Nephron progenitor cell (in vitro differentiated cells): ENCODE measurements around the gene NUDT6.

ENCODE experiments used
- DNase-seq: peaks from one replicate; pipeline ENCODE4 v3.0.0; 2021
- H3K27ac Mint-ChIP-seq: 2 replicates; pipeline ENCODE4 v1.8.0; 2021; ENCODE audit warnings: mild to moderate bottlenecking, moderate library complexity, mixed read lengths
- H3K27me3 Mint-ChIP-seq: 2 replicates; pipeline ENCODE4 v1.8.0; 2021; ENCODE audit warnings: mild to moderate bottlenecking, low read depth, mixed read lengths; ENCODE audit not compliant: poor library complexity
- H3K36me3 Mint-ChIP-seq: 2 replicates; pipeline ENCODE4 v1.8.0; 2021; ENCODE audit warnings: low read depth, mixed read lengths
- H3K4me1 Mint-ChIP-seq: 2 replicates; pipeline ENCODE4 v1.8.0; 2021; ENCODE audit warnings: mixed read lengths
- H3K4me3 Mint-ChIP-seq: 2 replicates; pipeline ENCODE4 v1.8.0; 2021; ENCODE audit warnings: mild to moderate bottlenecking, moderate library complexity, mixed read lengths
- H3K9me3 Mint-ChIP-seq: 2 replicates; pipeline ENCODE4 v1.8.0; 2021; ENCODE audit warnings: mild to moderate bottlenecking, moderate library complexity, mixed read lengths
- TF ChIP-seq, protein P1 (sequence below): fragments of 200-600 bp; sonication (generic); IDR thresholded peaks from 2 replicates; pipeline ENCODE4 v1.5.0; 2021; ENCODE audit warnings: antibody characterized with exemption

The NUDT6 gene

DNA sequence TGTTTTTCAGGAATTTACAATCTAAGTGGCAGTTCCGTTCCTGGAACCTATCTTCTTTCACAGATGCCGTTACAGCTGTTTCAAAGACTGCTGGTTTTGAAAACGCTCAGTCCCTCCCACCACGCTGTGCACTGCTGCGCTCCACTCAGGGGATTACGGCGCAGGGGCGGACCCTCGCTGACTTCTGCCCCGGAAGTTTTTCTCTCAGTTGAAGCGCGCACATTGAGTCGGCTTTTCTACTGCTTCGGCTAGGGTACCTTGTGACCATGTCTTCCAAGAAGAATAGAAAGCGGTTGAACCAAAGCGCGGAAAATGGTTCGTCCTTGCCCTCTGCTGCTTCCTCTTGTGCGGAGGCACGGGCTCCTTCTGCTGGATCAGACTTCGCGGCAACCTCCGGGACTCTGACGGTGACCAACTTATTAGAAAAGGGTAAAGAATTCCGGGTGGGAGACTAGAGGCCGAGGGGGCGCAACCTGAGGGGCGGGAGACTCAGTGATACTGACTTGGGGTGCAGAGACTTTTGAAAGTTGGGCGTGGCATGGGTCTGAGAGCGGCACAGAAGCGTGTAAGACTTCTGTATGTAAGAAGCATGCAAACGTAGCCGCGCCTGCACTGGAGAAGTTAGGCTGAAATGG, 597 bp upstream of the NUDT6 start:
- Mint-ChIP-seq H3K4me3 (no peak overlapping the region), H3K27ac (peak overlapping the region; percentile 98), H3K9me3 (no peaks in the 10 kb centered on the region), H3K36me3 (no peaks in the 10 kb centered on the region), H3K27me3 (no peaks in the 10 kb centered on the region), H3K4me1 (peaks cover 7% of the 10 kb centered on the region)
- DNase-seq = peak; percentile 81
- TF ChIP-seq, protein P1, sequence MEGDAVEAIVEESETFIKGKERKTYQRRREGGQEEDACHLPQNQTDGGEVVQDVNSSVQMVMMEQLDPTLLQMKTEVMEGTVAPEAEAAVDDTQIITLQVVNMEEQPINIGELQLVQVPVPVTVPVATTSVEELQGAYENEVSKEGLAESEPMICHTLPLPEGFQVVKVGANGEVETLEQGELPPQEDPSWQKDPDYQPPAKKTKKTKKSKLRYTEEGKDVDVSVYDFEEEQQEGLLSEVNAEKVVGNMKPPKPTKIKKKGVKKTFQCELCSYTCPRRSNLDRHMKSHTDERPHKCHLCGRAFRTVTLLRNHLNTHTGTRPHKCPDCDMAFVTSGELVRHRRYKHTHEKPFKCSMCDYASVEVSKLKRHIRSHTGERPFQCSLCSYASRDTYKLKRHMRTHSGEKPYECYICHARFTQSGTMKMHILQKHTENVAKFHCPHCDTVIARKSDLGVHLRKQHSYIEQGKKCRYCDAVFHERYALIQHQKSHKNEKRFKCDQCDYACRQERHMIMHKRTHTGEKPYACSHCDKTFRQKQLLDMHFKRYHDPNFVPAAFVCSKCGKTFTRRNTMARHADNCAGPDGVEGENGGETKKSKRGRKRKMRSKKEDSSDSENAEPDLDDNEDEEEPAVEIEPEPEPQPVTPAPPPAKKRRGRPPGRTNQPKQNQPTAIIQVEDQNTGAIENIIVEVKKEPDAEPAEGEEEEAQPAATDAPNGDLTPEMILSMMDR = no peak

DNA sequence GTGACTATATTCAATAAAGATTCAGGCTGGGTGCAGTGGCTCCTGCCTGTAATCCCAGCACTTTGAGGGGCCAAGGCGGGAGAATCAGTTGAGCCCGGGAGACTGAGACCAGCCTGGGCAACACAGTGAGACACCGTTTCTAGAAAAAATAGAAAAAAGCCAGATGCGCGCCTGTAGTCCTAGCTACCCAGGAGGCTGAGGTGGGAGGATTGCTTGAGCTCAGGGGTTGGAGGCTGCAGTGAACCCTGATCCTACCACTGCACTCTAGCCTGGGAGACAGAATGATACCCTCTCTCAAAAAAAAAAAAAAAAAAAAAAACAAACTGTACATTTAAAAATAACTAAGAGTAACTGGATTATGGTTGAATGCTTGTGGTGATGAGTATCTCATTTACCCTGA, 1.1 kb downstream of the NUDT6 start:
- TF ChIP-seq, protein P1 = no peak
- no peak overlapping the region for H3K4me3 Mint-ChIP-seq
- no peak for DNase-seq
- peaks cover 7% of the 10 kb centered on the region for H3K4me1 Mint-ChIP-seq
- no peaks in the 10 kb centered on the region for H3K27me3 Mint-ChIP-seq
- H3K9me3 Mint-ChIP-seq = no peaks in the 10 kb centered on the region
- H3K36me3 Mint-ChIP-seq = peaks cover 6% of the 10 kb centered on the region
- H3K27ac Mint-ChIP-seq = peak overlapping the region; percentile 50

DNA sequence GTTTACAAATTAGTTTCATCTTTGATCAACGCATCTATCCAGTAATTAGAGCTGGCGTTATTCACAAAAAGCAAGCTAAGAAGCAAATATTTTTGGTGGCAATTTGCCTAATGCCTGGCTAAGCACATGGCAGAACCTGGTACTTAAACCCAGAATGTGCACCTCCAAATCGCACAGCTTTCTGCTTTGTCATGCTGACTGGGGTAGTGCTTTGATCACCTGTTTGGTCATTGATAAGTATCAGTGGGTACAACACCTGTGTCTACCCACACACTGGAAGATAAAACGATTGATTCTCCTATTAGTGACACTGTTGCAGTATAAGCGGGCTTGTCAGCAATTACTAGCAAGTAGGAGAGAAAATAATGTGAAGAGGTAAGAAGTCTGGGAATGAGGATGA, 1.9 kb downstream of the NUDT6 start:
- Mint-ChIP-seq H3K27me3 (no peaks in the 10 kb centered on the region), H3K4me1 (peaks cover 7% of the 10 kb centered on the region), H3K4me3 (no peak overlapping the region), H3K27ac (no peak overlapping the region), H3K36me3 (peaks cover 10% of the 10 kb centered on the region), H3K9me3 (no peaks in the 10 kb centered on the region)
- TF ChIP-seq, protein P1 = no peak
- DNase-seq = no peak

DNA sequence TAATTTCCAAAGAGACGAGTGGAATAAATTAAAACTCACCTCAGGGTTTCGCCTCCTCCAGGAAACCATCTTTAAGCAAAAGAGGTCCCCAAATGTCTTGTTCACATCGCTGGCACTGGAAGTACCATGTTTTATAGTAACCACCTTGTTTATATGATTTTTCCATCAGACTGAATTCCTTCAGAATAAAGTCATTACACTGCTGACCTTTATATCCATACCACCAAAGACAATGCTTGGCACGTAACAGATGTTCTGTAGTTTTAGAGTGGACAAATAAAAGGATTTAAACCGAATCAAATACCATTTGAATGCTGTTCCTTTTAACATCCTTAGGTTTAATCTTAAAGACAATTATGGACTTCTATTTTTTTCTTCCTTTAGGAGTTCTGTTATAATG, 4.7 kb downstream of the NUDT6 start:
- Mint-ChIP-seq H3K27me3 (no peaks in the 10 kb centered on the region), H3K36me3 (peaks cover 26% of the 10 kb centered on the region), H3K27ac (no peak overlapping the region), H3K4me1 (peaks cover 7% of the 10 kb centered on the region), H3K4me3 (no peak overlapping the region), H3K9me3 (no peaks in the 10 kb centered on the region)
- no peak for DNase-seq
- TF ChIP-seq, protein P1 = no peak

DNA sequence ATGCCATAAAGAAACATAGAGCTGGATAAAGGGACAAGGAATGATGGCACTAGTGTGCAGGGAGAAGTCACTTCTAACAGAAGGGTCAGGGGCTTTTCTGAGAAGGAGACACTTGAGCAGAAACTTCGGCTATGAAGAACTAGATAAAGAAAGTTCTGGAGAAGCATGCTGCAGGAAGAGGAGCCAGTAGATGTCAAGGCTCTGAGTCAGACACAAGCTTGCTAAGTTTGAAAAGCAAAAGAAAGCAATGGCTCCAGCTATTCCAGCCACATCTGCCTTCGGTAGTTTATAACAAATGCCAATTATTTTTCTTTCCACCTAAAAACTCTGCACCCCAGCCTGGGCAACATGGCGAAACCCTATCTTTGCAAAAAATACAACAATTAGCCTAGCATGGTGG, 7.5 kb downstream of the NUDT6 start:
- no peak for DNase-seq
- H3K27me3 Mint-ChIP-seq = no peaks in the 10 kb centered on the region
- peaks cover 37% of the 10 kb centered on the region for H3K36me3 Mint-ChIP-seq
- no peaks in the 10 kb centered on the region for H3K4me1 Mint-ChIP-seq
- no peak overlapping the region for H3K27ac Mint-ChIP-seq
- TF ChIP-seq, protein P1 = no peak
- no peak overlapping the region for H3K4me3 Mint-ChIP-seq
- H3K9me3 Mint-ChIP-seq = no peaks in the 10 kb centered on the region

DNA sequence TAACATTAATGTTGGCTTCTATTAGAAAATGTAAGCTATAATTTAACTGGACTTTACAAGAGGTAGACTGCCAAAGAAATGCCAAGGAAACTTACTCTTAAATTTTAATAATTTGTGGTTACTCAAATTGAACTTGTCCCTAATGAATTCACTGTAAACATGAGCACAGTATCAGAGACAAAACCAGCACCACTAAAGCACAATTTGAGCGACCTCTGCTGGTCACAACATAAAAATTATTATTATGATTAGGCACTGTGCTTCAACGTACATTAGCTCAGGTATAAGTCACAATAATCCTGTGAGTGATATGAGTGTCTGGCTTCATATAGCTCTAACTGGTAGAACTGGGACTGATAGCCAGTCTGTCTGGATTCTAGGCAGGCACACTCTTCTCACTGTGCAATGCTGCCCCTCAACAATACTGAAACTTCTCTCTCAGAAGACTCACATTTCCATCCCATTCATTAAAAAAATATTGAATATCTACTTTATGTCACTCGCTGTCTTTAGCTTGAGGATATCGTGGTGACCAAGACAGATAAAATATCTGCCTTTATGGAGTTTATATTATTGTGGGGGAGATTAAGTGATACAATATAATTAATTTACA, 8.0 kb downstream of the NUDT6 start:
- Mint-ChIP-seq H3K4me1 (no peaks in the 10 kb centered on the region), H3K9me3 (no peaks in the 10 kb centered on the region), H3K36me3 (peaks cover 37% of the 10 kb centered on the region), H3K4me3 (no peak overlapping the region), H3K27ac (no peak overlapping the region), H3K27me3 (no peaks in the 10 kb centered on the region)
- TF ChIP-seq, protein P1 = no peak
- no peak for DNase-seq
